Measurements from ENCODE around the gene NSMCE1.

NSMCE1 gene

DNA sequence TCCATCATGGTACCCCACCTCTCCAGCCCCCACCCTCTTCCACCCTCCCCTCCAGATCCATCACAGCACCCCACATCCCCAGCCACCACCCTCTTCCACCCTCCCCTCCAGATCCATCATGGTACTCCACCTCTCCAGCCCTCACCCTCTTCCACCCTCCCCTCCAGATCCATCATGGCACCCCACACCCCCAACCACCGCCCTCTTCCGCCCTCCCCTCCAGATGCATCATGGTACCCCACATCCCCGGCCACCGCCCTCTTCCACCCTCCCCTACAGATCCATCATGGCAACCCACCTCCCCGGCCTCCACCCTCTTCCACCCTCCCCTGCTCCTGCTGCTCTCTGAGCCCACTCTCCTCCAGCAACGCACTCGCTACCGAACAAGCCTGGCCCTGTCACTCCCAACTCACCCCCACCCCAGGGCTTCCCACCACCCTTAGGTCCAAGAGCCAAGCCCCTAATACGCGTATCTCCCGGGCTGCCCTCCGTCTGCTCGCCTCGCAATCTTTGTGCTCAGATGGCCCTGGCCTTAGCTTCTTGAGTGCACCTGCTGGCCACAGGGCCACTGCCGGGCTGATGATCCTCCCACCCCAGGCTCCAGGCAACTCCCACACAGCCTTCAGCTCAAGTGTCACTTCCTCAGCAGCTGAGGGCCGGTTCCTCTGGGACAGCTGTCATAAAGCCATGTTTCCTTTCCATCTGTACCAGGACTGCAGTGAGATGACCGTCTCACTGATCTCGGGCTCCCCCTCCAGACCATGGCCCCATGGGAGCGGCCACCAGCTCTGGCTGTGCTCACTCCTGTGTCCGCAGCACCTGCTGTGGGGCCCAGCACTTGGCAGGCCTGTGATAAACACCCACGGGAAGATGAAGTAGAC lies 39.7 kb downstream of the NSMCE1 start:
- DNase-seq = no peak

GRCh38 chr16:27228045-27228444 lies 40.5 kb downstream of the NSMCE1 start:
- no peak for DNase-seq

DNA sequence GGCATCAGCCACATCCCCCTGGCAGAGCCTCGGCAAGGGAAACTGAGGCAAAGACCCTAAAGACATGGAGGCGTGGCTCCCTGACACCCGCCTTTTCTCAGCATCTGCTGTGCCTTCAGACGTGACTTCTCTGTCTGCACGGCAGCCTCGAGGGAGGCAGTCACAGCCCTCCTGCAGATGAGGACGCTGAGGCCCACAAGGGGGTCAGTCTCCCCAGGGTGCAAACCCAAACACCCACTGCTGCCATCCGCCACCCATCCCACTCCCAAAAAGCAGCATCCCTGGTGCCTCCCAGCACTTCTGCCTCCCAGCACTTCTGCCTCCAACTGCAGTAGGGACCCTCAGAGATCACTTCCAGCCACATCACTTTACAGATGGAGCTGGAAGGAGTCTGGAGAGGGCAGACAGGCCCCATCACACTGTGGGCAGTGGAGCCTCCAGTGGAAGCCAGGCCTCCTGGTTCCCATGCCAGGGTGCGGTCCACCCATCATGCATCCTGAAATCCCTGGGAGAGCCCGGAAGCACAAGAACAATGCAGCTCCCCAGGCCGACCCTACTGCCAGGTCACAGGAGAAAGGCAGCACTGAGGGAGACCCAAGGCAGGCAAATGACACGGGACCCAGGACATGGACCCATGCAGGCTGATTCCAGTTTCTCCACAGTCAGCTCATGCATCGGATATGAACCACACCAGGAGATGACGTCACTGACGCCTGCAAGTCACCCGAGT lies 41.4 kb downstream of the NSMCE1 start:
- no peak for DNase-seq

DNA sequence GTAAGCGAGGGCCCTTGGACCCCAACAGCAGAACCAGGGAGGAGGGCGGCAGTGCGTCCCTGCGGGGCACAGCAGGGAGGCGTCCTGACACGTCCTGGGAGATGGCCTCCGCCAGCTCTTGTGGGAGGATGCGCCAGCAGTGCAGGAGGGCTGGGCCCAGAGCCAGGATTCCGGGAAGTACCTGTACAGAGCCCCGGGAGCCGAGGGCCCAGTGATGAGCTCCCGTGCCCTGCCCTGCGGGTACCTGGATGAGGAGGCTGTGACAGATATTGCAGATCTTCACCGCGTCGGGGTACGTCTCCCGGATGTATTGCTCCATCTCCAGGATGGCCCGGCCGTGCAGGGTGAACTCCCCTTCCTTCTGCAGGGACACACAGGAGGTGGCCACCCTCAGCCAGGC lies 42.1 kb downstream of the NSMCE1 start:
- DNase-seq = no peak

DNA sequence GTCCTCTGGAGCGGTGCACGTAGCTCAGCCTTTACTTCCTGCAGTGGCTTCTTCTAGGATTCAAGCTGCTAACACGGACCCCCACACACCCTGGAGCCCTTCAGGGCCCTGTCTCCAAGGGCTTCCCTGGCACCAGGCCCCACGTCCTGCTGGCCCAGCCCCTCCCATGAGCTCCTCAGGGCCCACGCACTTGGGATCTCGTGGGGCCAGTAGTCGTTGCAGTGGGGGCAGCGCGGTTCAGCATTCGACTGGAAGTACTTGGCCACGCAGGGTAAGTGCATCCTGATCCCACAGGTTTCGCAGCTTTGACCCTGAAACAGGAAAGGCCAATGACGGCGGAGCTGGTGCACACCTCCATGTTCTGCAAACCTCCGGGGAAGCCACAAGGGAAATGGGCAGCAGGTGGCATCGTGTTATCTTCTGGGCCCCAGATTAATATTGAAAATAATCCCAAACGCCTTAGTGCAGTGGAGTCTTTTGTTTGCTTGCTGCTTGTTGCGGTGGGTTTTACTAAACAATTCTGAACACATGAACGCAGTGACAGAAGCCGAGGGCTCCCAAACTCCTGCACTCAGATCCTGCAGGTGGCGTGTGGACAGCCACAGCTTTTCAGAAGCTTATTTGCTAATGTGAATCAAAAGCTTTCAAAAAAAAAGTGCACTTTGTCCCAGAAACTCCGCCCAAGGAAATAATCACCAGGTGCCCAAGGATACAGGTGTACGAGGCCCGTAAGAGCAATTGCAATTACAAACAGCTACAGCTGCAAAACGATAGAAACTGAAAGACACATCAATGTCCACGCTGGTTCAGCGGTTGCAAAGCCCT lies 42.8 kb downstream of the NSMCE1 start:
- no peak for DNase-seq

DNA sequence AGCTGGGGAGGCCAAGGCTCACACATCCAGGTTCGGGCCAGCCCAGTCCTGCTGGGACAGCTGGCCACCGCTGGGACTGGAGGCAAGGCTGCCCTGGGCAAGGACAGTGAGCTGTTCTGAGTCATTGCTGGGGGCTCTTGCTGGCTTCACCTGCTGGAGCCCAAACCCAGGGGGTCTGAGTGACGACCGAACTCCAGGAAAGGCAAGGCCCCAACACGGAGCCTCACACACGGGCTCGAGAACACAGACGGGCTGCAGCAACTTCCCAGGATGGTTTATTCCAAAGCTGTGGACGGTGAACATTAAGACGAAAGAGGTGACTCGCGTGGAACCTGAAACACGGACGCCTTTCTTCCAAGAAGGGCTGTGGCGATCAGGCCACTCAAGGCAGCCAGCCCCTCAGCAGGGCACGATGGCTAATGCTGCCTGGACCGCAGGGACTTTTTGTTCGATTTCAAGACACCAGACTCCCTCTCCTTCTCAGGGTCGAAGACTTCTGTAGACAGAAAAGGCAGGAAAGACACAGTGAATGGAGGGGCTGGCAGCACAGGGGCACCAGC lies 43.8 kb downstream of the NSMCE1 start:
- DNase-seq = no peak

- no peak for DNase-seq
These were observed 44.3 kb downstream of the NSMCE1 start for GRCh38 chr16:27224271-27224737.

GRCh38 chr16:27223701-27224100 lies 44.9 kb downstream of the NSMCE1 start:
- DNase-seq = no peak

- DNase-seq = no peak
These were observed 45.4 kb downstream of the NSMCE1 start for GRCh38 chr16:27223226-27223610.

GRCh38 chr16:27222249-27223225 lies 46.0 kb downstream of the NSMCE1 start:
- DNase-seq = no peak

- DNase-seq = no peak
These were observed 46.9 kb downstream of the NSMCE1 start for GRCh38 chr16:27221576-27222248.

GRCh38 chr16:27220991-27221390 lies 47.6 kb downstream of the NSMCE1 start:
- no peak for DNase-seq

GRCh38 chr16:27220527-27220926 lies 48.0 kb downstream of the NSMCE1 start:
- DNase-seq = no peak

GRCh38 chr16:27220120-27220519 lies 48.5 kb downstream of the NSMCE1 start:
- no peak for DNase-seq

DNA sequence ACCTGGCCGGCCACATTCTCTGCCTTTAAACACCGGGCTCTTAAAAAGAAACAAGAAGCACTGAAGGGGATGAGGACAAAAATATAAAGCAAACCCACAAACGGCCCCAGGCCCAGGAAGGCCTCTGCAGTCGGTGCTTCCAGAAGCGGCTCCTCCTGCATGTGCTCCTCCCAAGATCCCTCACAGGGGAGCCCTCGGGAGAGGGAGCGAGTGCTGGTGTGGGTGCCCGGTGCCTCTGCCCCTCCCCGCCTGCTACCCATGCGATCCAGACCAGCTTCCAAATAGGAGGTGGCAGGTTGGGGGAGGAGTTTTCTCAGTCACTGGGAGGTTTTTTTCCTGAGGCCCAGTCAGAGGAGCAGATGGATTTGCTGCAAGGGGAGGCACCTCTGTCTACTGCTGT lies 49.4 kb downstream of the NSMCE1 start:
- no peak for DNase-seq

GRCh38 chr16:27218756-27219155 lies 49.8 kb downstream of the NSMCE1 start:
- DNase-seq = no peak

DNA sequence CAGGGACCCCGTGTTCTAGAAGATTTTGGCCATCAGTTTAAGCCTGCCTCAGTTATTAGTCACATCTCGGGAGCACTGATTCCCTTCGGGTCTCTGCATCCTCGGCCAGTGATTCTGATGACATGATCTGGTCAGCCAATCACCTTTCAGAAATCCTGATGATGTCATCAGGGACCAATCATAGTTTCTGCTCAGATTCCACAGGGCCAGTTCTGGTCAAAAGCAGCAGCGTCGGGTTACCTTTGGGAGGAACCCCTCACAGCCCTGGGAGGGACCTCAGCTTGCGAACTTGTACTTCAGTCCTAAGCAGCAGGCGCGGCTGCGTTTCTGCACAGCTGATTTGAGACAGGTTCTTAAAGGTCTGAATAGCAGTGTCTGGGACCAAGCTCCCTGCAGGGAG lies 51.3 kb downstream of the NSMCE1 start:
- no peak for DNase-seq

DNA sequence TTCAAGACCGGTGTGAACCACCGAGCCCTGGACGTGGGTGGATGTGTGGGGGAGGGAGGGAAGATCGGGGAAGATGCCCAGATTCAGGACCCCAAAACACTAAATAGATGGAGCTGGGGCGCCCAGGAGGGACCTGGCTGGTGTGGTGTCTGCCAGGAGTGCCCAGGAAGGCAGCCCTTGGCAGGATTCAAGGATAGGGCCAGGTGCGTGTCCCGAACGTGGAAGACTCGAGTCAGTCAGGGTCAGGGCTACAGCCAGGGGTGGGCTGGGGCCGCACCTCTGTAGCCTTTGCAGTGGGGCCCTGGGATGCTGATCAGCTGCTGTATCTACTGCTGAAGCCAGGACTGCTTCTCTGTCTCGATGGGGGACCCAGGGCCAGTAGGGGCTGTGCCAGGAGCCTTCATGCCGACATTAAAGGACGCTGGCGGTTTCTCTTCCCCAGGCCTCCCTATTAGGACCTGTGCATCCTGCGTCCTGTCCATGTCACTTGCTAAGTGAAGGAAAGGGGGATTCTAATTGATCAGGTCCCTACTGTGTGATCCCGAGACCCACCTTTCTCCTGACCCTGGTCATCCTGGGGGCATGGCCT lies 52.2 kb downstream of the NSMCE1 start:
- no peak for DNase-seq

DNA sequence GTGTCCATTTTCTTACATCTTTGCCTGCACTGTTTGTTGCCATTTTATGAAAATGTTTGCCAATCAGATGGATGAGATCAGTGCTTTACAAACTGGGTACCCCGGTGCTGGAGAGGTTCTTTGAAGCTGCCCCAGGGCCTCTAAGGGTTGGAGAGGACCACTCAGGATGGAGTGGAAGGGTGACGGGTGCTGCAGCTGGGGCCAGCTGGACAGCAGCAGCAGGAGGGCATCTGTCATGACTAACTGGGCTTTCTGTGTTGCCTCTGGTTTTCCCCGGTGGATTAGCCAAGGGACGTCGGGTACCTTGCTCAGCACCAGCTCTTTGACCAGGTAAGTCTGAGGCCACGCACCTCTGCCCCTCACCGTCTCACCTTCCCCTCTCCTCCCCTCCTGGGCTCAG lies 52.9 kb downstream of the NSMCE1 start:
- DNase-seq = no peak

Measured in activated gamma-delta T cell (primary cell).